Fibroblast of lung (primary cell): ENCODE measurements around the gene OVOL2. TPM values are rescaled to one million over a fixed set of nuclear protein-coding genes. Genes with fewer than 3 reads are reported as not detected.
"Not testable (repeated sequence)": the region's sequence is repeated elsewhere in the genome, so short reads cannot be mapped to it uniquely, and the experiment has no call there.

Source experiments
- DNase-seq, 2 donors: peaks; one replicate each; pipeline versions ENCODE4 v3.0.0 to v3.0.0-alpha.2; 2010; ENCODE audit warnings: low read depth in 2 of 2
- H2AFZ ChIP-seq: 2 replicates; pipeline ENCODE4 v1.5.1; 2012; ENCODE audit warnings: low read length, control low read depth, inconsistent platforms
- H3K27ac ChIP-seq: 2 replicates; pipeline ENCODE4 v1.5.1; 2011; ENCODE audit warnings: low read length, control low read depth; ENCODE audit not compliant: insufficient read depth
- H3K27me3 ChIP-seq: 2 replicates; pipeline ENCODE4 v1.5.1; 2011; ENCODE audit warnings: mild to moderate bottlenecking, low read length; ENCODE audit not compliant: control insufficient read depth, insufficient read depth
- H3K36me3 ChIP-seq: 2 replicates; pipeline ENCODE4 v1.5.1; 2011; ENCODE audit warnings: low read length; ENCODE audit not compliant: control insufficient read depth, insufficient read depth
- H3K4me1 ChIP-seq: 2 replicates; pipeline ENCODE4 v1.5.1; 2011; ENCODE audit warnings: low read length; ENCODE audit not compliant: control insufficient read depth, insufficient read depth; ENCODE audit errors: extremely low read depth
- H3K4me2 ChIP-seq: 2 replicates; pipeline ENCODE4 v1.5.1; 2011; ENCODE audit warnings: low read length, control low read depth; ENCODE audit not compliant: insufficient read depth; ENCODE audit errors: extremely low read depth
- H3K4me3 ChIP-seq, 4 experiments: fragments of 200-600 bp in 1 of 4; sonication (generic) in 1 of 4; replicated peaks in 1 of 4; 2 replicates each; pipeline ENCODE4 v1.5.1; 2011 to 2016; ENCODE audit warnings: low read length in 4 of 4, low read depth in 3 of 4, mild to moderate bottlenecking in 3 of 4, control low read depth in 2 of 4, inconsistent platforms in 1 of 4, mixed read lengths in 1 of 4; ENCODE audit not compliant: insufficient read depth in 1 of 4; ENCODE audit errors: control extremely low read depth in 1 of 4
- H3K79me2 ChIP-seq: 2 replicates; pipeline ENCODE4 v1.5.1; 2012; ENCODE audit warnings: mild to moderate bottlenecking, low read length, inconsistent platforms; ENCODE audit not compliant: control insufficient read depth, insufficient read depth
- H3K9ac ChIP-seq: 2 replicates; pipeline ENCODE4 v1.5.1; 2011; ENCODE audit warnings: mild to moderate bottlenecking, low read length, control low read depth; ENCODE audit not compliant: insufficient read depth
- H3K9me3 ChIP-seq: 2 replicates; pipeline ENCODE4 v1.5.1; 2012; ENCODE audit warnings: low read depth, low read length; ENCODE audit not compliant: control insufficient read depth, insufficient read depth
- H4K20me1 ChIP-seq: 2 replicates; pipeline ENCODE4 v1.5.1; 2011; ENCODE audit warnings: low read length; ENCODE audit not compliant: control insufficient read depth, insufficient read depth; ENCODE audit errors: extremely low read depth
- CTCF ChIP-seq, 2 donors: IDR thresholded peaks in 1 of 2; conservative IDR thresholded peaks in 1 of 2; 1 replicate in 1 of 2; 2 replicates in 1 of 2; pipeline ENCODE4 v1.5.1; 2011 to 2012; ENCODE audit warnings: low read length in 2 of 2, control low read depth in 1 of 2, inconsistent platforms in 1 of 2, low read depth in 1 of 2, mild to moderate bottlenecking in 1 of 2
- EZH2 ChIP-seq: IDR thresholded peaks from 2 replicates; pipeline ENCODE4 v1.5.1; 2012; ENCODE audit warnings: low read length, control low read depth, mild to moderate bottlenecking; ENCODE audit errors: missing control alignments
- polyA plus RNA-seq, 2 donors: library from polyadenylated mRNA; depleted of rRNA in 1 of 2; stranded (reverse) in 1 of 2; unstranded in 1 of 2; fragments of >200 nt; gene quantifications; 2 replicates each; pipeline ENCODE4 v1.2.1, GENCODE V29; 2011 to 2012; ENCODE audit warnings: missing spikeins in 1 of 2
- total RNA-seq: library from RNA; depleted of rRNA; stranded (reverse); fragments of >200 nt; gene quantifications from 2 replicates; pipeline ENCODE4 v1.2.1, GENCODE V29; 2014

Gene OVOL2
- total and polyA plus RNA-seq, 2 donors (not counting 1 experiment from before 2014, with no cell fraction given): not detected

- H2AFZ ChIP-seq: no peak overlapping the region
- H3K27me3 ChIP-seq: no peaks in the 10 kb centered on the region
- no peak overlapping the region for H3K9ac ChIP-seq
- no peak overlapping the region for H3K4me2 ChIP-seq
- H3K4me3 ChIP-seq: no peak overlapping the region
- H3K27ac ChIP-seq: no peak overlapping the region
- TF ChIP-seq CTCF (conservative IDR thresholded peaks at IDR 0.05 in 1 of 2, IDR thresholded peaks at IDR 0.05 in 1 of 2; ENCODE audit: low read depth in 1 of 2, low read length in 2 of 2) (no peak), EZH2 (no peak)
- DNase-seq: no peak
- no peaks in the 10 kb centered on the region for H4K20me1 ChIP-seq
- no peaks in the 10 kb centered on the region for H3K36me3 ChIP-seq
- H3K9me3 ChIP-seq: no peaks in the 10 kb centered on the region
- H3K4me1 ChIP-seq: no peaks in the 10 kb centered on the region
- H3K79me2 ChIP-seq: no peaks in the 10 kb centered on the region
These were observed 25.7 kb downstream of the OVOL2 start for GRCh38 chr20:18031888-18032509.

GRCh38 chr20:18031050-18031449 is 26.7 kb downstream of the OVOL2 start:
- Histone ChIP-seq H4K20me1 (no peaks in the 10 kb centered on the region), H3K9me3 (no peaks in the 10 kb centered on the region), H3K4me1 (no peaks in the 10 kb centered on the region), H3K79me2 (no peaks in the 10 kb centered on the region), H2AFZ (no peak overlapping the region), H3K9ac (no peak overlapping the region), H3K4me3 (no peak overlapping the region), H3K27me3 (no peaks in the 10 kb centered on the region), H3K4me2 (no peak overlapping the region), H3K27ac (no peak overlapping the region), H3K36me3 (no peaks in the 10 kb centered on the region)
- DNase-seq: no peak
- TF ChIP-seq CTCF (conservative IDR thresholded peaks at IDR 0.05 in 1 of 2, IDR thresholded peaks at IDR 0.05 in 1 of 2; ENCODE audit: low read depth in 1 of 2, low read length in 2 of 2): no peak
- TF ChIP-seq EZH2: no peak

GRCh38 chr20:18030020-18030419 is 27.7 kb downstream of the OVOL2 start:
- H3K4me1 ChIP-seq: no peaks in the 10 kb centered on the region
- H3K9ac ChIP-seq: no peak overlapping the region
- no peak for DNase-seq
- H3K79me2 ChIP-seq: no peaks in the 10 kb centered on the region
- H3K4me3 ChIP-seq: no peak overlapping the region
- no peaks in the 10 kb centered on the region for H3K27me3 ChIP-seq
- no peak overlapping the region for H3K27ac ChIP-seq
- no peaks in the 10 kb centered on the region for H3K36me3 ChIP-seq
- H3K9me3 ChIP-seq: no peaks in the 10 kb centered on the region
- no peaks in the 10 kb centered on the region for H4K20me1 ChIP-seq
- no peak overlapping the region for H2AFZ ChIP-seq
- TF ChIP-seq CTCF (conservative IDR thresholded peaks at IDR 0.05 in 1 of 2, IDR thresholded peaks at IDR 0.05 in 1 of 2; ENCODE audit: low read depth in 1 of 2, low read length in 2 of 2): no peak
- TF ChIP-seq EZH2: no peak
- H3K4me2 ChIP-seq: no peak overlapping the region

GRCh38 chr20:18027011-18027410 is 30.7 kb downstream of the OVOL2 start:
- not testable (repeated sequence) for H3K27ac ChIP-seq, H3K9me3 ChIP-seq, H2AFZ ChIP-seq, H3K4me1 ChIP-seq, H3K9ac ChIP-seq, H4K20me1 ChIP-seq, H3K79me2 ChIP-seq, DNase-seq, H3K36me3 ChIP-seq, H3K27me3 ChIP-seq, H3K4me2 ChIP-seq, H3K4me3 ChIP-seq
